Stimulated activated CD8-positive, alpha-beta memory T cell treated with anti-CD3 and anti-CD28 coated beads, Interleukin-15, amount 100 ng/mL, for 48 hours (primary cell): ENCODE data around the gene PUM1.
"Not testable (repeated sequence)": the region's sequence is repeated elsewhere in the genome, so short reads cannot be mapped to it uniquely, and the experiment has no call there.

Experiments
- DNase-seq, 2 donors: peaks; one replicate each; pipeline ENCODE4 v3.0.0-alpha.2; 2020; ENCODE audit warnings: low read depth in 2 of 2

PUM1 gene

DNA sequence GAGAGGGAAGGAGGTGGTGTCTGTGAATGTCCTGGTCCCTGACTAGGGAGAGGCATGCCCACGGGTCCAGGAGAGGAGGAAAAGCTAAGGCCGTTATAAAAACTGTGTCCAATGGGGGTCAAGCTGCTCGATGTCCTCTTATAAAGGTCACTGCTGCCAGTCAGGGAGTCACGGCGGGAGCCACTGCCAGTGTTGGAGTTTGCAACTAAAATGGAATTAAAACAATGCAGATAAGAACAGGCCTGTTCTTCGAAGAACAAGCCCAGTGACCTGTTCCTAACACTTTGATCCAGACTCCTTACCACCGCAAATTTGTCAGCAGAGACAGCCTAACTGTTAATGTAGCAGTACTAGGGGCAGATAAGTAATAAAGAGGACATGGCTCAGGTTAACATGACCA lies 100.8 kb downstream of the PUM1 start:
- DNase-seq: no peak

DNA sequence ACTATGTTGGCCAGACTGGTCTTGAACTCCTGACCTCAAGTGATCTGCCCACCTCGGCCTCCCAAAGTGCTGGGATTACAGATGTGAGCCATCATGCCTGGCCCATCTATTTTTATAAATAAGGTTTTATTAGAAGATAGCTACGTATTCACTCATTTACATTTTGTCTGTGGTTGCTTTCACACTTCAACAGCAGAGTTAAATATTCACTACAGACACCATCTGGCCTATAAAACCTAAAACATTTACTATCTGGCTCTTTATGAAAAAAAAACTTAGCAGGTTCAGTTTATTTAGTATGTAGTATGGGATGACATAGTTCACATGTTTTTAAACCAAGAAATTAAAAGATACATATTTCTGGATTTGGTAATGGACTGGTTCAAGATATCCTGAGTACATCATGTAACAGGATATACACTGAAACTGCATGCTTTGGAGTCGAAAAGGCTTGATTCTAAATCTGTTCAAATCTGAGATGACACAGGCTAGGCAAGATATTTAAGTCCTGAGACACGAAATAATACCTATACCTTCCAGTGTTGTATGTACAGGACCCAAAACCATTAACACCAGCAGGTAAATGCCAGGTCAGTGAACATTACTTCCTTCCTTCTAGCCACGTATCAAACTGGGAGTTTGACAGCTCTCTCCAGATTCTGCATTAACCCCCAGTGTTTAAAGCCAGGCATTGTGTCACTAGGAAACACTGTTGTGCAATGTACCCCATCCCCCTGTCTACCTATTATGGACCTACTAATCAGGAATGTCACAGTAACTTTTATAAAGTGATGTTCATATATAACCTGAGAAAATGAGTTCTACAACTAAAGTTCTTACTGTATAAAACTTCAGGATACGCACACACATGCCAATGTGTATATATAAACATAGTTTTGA lies 102.7 kb downstream of the PUM1 start:
- DNase-seq: no peak

DNA sequence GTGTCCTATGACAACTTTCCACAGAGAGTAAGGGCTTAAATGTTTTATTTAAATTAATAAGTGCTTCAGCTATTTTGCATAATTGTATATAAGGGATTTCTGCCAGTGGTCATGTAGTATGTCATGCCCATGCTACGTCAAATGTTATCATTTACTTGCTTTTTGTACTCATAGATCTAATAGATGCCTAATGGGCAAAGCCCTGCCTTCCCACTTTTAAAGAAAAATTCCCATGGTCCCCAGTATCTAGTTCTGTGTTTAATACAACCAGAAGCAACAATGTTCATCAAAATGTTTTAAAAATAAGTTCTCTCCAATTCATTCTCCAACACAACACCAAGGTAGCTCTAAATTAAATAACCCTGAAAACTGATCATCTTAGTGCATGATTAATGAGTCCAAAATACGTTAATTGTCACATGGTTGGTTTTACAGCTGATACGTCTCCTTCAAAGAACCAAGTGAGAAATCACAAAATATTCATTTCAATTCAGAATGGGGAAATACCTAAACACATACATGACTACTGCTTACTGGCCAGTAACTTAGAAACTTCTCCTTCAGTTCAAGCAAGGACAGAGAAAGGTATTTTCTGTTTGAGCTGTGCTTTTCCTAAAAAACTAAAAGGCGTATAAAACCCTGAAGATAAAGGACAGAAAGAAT lies 107.8 kb downstream of the PUM1 start:
- no peak for DNase-seq

DNA sequence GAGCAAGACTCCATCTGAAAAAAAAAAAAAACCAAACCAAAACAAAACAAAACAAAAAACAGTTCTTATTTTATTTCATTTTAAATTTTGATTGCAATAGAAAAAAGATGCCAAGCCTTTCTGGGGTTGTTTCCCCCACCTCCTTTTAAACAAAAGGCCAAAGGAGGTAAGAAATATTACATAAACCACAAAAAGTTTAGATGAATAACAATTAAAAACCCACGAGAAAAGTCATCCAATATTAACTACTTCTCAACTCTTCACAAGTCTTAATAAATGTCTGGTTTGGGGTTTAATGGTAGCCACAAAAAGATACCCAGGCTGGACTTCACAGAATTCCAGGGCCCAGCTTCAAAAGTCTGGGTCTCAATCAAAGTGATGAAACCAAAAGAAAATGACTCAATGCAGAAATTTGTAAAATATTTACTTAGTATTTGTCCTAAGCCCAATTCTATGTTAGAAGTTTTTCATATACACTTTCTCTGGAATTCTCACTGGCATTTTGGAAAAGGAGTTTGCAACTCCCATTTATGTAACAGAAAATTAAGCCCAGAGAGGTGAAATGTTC lies 110.0 kb downstream of the PUM1 start:
- no peak for DNase-seq

DNA sequence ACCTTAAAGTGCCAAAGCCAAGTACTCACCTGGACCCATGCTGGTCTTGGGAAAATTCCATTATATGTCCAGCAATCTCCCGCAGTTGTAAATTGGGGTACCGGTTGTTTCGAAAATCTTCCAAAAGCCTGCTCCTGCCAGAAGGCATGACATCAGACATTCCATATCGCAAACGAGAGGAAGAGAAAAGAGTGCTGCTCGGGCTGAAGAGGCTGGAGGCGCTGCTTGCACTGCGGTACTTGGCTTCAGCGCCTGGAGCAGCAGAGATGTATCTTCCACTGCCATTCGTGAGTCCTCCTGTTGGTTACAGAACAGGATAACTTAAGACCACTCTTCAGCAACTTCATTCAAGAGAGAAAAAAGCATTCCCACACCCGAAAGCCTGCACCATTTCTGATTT lies 111.8 kb downstream of the PUM1 start:
- DNase-seq: no peak

DNA sequence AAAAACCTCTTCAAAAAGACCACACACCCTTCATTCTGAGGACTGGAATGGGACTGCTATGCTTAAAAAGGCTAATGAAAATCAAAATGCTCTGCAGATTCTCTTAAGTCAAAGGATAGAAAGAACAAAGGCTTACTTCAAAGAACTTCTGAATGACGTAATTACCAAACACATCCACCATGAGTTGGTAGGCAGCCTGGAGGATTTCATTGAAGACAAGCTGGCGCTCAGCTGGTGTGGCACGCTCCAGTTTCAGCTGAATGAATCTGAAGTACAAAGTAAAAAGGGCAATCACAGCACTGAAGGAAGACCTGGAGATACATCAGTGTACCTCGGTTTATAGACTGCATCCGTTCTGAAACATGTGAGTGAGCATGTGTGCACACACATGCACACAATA lies 113.4 kb downstream of the PUM1 start:
- DNase-seq: no peak

DNA sequence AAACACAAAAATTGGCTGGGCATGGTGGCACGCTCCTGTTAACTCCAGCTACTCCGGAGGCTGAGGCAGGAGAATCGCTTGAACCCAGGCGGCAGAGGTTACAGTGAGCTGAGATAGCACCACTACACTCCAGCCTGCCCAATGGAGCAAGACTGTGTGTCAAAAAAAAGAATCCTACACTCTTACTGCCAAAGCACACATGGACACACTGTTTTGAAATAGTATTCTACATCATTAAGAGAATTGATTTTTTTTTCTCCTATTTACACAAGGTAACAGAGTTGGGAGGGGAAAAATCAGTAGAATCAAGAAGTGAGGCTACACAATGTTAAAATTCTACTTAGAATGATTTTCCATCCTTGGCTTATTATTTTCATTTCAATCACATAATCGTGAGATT lies 114.8 kb downstream of the PUM1 start:
- DNase-seq: no peak

DNA sequence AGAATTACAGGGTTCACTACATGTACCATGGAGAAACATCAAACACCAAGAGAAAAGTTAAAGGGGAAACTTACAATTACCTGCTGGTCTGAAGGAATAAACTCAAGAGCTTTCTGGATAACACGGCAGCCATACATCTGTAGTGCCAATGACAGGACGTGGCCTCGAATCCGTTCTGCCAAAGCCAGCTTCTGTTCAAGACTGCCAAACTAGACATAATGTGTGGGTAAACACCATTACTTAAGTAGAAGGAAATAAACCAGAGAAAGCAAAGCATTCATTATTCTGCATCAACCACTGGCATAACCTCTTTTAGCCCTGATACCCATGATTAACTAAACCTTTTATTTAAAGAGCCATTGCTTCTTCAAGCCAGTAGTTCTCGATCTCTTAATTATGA lies 115.5 kb downstream of the PUM1 start:
- no peak for DNase-seq

DNA sequence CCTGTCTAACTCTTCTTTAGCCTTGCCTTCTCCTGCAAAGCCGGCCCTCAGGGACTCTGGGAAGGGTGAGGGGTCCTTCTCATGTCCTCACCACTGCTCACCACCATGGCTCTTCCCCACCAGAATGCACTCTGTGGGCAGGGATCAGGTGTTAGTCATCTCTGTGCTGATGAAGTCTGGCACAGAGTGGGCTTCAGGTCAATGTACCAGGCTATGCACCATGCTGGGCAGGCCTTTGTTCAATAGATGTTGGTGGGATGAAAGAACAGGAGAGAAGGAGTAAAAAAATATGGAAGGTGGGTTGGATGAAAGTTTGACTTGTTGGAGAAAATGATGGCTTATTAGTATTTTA lies 116.1 kb downstream of the PUM1 start:
- not testable (repeated sequence) for DNase-seq

DNA sequence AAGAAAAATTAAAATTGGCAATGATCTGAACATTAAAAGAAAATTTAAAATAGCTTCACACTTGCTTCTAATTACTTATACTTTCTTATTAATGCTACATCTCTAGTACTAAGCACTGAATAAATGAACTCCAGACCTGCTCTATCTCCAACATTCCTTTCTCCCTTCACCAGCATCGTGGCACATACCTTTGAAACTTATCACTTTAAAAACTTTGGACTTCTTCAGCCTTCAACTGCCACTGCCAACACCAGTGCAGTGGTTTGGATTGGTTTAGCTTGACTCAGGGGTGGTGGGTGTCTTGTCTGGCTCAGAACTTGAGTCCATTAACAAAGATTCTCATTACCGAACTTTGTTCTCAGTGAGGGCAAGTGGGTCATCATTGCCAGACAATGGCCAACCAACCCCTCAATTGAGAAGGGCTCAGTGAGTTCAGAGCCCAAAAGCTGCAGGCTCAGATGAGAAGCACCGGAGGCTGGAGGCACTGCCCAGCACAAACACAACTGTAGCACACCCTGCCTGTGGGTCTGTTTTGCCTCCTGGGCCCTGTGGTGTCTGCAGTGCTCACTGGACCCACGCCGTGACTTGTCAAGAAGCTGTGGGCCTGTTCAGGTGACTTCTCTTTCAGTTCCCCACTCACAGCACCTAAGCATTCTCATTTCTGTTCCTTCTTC lies 116.6 kb downstream of the PUM1 start:
- DNase-seq: not testable (repeated sequence)

DNA sequence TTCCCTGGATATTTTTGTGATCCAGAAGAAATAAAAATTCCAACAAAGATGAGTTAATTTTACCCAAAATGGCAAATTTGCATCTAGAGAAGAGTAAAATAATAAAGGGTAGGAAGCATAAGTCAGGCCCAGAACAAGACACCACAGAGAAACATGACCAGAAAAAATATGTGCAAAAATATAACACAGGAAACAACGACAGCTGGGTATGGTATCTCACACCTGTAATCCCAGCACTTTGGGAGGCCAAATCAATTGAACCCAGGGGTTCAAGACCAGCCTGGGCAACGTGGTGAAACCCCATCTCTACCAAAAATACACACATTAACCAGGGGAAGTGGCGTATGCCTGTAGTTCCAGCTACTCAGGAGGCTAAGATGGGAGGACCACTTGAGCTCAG lies 117.2 kb downstream of the PUM1 start:
- no peak for DNase-seq

DNA sequence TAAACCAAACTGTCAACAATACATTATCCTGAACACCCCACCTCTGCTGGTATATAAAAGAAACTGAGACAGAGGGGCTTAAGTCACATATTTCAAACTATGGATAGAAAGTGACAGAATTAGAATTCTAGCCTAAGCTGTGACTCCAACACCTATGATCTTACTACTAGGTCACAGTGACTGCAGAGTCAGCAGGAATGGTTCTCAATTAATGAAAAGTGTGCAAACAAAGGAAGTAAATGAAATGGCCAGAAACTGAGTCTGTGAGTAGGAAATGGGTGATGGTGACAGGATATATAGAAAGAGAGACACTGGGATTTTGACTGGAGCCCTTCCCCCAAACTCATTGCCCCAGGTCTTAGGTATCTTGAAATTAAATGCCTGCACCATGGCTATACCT lies 118.3 kb downstream of the PUM1 start:
- DNase-seq: no peak

DNA sequence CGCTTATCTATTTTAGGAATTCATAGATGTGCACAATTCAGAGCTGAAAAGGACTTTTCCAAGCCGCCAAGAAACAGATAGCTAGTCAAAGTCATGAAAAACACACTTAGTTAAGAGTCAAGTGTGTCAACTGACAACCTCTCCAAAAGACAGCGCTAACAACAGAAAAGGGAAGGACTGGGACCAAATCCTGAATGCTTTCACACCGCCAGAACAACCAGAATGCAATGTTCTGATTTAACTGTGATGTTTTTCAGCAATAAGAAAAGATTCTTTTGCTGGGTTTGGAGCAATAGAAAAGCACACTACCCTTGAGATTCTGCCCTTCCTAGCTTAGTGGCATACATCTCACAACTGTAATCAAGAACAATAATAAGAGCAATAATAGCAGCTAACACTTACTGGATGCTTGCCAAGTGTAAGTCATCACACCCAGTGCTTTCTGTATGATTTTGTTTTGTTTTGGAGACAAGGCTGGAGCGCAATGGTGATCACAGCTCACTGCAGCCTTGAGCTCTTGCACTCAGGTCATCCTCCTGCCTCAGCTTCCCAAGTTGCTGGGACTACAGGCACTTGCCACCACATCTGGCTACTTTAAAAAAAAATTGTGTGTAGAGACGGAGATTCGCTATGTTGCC lies 123.1 kb downstream of the PUM1 start:
- no peak for DNase-seq

DNA sequence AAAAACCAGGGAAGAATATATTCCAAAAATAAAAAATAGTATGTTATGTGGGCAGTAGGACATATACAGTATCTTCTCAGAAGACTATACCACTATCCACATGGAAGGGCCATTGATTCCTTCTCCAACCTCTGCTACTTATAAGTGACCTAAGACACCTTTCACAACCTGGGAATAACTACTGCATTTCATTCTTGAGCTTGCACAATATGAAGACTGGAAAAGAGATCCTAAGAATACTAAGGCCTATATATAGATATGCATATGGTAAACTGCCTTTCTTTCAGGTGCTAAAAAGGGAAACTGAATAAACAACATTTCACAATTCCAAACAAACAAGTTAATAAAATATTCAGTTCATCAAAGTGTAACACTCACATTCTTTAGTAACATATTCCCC lies 125.0 kb downstream of the PUM1 start:
- no peak for DNase-seq

DNA sequence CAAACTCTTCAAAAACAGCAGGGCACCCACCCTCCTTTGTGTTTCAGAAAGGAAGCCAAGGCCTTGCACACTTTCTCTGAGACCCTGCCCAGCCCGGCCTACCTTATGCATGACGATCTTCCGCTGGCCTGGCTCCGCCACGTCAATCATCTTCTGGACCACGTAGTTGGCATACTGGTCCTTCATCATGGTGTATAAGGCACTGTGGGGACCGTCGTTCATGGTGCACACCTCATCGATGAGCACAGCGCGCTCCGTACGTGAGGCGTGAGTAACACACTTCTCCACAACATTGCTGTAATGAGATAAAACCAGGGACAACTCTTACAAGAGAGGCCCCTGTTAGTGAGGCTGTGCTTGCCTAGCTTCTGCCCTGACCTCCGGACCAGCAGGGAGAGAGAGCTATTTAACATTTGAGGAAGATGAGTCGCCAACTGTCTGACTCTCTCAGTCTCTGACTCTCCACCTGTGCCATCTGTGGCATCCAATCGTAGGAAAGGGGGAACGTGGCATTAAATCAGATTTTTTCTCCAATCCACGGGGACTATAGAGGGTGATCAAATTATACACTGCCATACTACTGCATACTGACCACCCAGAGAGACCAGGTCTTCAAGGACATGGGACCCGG lies 128.9 kb downstream of the PUM1 start:
- DNase-seq: no peak

DNA sequence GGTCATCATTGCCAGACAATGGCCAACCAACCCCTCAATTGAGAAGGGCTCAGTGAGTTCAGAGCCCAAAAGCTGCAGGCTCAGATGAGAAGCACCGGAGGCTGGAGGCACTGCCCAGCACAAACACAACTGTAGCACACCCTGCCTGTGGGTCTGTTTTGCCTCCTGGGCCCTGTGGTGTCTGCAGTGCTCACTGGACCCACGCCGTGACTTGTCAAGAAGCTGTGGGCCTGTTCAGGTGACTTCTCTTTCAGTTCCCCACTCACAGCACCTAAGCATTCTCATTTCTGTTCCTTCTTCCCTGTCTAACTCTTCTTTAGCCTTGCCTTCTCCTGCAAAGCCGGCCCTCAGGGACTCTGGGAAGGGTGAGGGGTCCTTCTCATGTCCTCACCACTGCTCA lies 129.8 kb downstream of the PUM1 start:
- DNase-seq: not testable (repeated sequence)

DNA sequence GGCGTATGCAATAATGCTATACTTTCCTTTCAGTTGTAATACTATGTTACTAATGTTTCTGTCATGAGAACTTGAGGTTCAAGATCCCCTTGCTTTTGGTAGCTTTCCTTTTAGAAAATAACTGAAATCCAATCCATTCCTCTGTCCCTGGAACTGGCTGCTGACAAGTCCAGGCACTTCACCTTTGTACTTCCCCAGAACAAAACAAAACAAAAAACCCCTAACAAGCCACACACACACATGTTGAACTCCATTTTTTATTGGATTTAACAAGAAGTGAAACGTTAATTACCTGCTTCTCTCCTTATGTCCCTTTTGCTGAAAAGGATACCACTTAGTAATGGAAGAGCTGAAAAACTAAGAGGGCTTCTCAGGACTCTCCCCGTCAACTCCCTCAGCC lies 130.9 kb downstream of the PUM1 start:
- DNase-seq: no peak

DNA sequence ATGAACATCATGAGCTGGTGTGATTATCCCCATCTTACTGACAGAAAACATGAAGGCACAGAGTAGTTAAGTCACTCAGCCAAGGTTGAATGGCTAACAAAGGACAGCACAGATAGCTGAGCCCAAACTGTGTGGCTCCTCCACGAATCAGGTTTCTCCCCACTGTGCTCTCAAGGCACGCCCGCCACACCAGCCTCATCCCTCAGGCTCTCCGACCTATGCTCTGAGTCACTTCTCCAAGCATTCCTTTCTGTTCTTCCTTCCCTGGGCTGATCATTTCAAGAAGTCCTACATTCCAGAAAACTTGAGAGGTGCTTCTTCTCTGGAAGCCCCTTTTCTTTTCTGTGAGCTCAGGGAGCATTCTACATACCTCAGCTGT lies 131.7 kb downstream of the PUM1 start:
- DNase-seq: no peak

DNA sequence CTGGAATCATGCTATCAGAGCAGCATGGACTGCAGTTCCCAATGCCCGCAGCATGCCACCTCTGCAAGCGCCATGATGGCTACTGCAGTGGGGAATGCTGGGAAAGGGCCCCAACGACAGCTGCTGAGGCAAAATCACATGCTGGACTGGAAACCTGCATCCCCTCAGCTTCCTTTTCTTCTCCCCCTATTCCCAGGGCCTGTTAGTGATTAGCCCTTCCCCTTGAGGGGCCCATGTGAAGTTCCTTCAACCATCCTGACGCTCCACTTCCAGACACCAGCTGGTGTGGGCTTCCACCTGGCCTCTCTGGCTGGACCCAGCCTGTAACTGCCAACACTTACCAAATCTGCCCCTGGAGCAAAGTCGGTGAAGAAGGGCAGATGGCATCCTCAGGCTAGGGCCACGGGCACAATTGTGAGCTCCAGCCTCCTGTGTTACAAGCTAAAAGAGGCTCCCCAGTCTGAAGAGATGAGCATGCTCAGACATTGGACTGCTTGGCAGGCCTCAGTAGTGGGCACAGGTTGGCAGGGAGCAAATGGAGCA lies 134.8 kb downstream of the PUM1 start:
- DNase-seq: no peak

DNA sequence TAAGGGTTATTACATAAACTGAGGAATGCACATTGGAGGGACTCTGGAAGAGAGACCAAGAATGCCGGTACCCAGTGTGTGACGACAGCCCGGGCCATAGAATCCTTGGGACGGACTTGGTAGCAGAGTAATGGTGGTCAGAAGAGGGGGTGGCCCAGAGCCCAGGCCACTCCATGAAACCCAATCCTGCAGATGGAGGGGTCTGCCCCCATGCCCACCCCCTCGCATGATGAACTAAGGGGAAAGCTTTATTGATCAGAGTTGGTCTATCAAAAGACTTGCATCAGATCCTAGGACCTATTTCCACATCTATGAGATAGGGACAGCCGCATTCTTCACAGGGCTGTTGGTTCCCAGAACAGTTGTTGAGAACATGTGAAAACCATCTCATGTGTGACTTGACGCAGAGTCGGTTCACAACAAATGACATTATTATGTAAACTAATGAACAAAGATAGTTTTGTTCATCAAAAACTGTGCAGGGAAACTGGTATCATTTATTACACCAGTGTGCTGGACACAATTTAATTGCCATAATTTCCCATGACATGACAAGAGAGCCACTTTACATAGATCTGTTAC lies 135.5 kb downstream of the PUM1 start:
- DNase-seq: no peak
